Breast epithelium (tissue), 4 donors: ENCODE results near the gene YBX1. TPM values are rescaled to one million over a fixed set of nuclear protein-coding genes. Genes with fewer than 3 reads are reported as not detected.

ENCODE experiments used
- DNase-seq, 2 donors: peaks; one replicate each; pipeline ENCODE4 v3.0.0-alpha.2; 2019; ENCODE audit warnings: low spot score in 2 of 2
- H3K27ac ChIP-seq, 2 donors: fragments of 200-600 bp; sonication (generic) in 1 of 2; one replicate each; pipeline ENCODE4 v1.5.1; 2016 to 2019; ENCODE audit warnings: mild to moderate bottlenecking in 1 of 2
- H3K27me3 ChIP-seq, 2 donors: fragments of 200-600 bp; sonication (generic) in 1 of 2; one replicate each; pipeline versions ENCODE4 v1.5.1 to v1.6.0; 2017 to 2019; ENCODE audit warnings: control low read depth in 1 of 2, mild to moderate bottlenecking in 1 of 2
- H3K36me3 ChIP-seq: fragments of 200-600 bp; one replicate; pipeline ENCODE4 v1.5.1; 2019
- H3K4me1 ChIP-seq, 2 donors: fragments of 200-600 bp; sonication (generic); one replicate each; pipeline ENCODE4 v1.5.1; 2016 to 2019; ENCODE audit warnings: control low read depth in 1 of 2
- H3K4me3 ChIP-seq, 3 donors: fragments of 200-600 bp; sonication (generic); 1 replicate in 2 of 3; 2 replicates in 1 of 3; pipeline ENCODE4 v1.5.1; 2016 to 2019; ENCODE audit warnings: mild to moderate bottlenecking in 3 of 3, moderate library complexity in 2 of 3
- H3K9me3 ChIP-seq, 2 donors: fragments of 200-600 bp; sonication (generic) in 1 of 2; one replicate each; pipeline ENCODE4 v1.5.1; 2016 to 2019; ENCODE audit warnings: control low read depth in 1 of 2
- CTCF ChIP-seq, 3 donors: fragments of 450-650 bp; IDR thresholded peaks; one replicate each; pipeline ENCODE4 v1.5.1; 2016 to 2017; ENCODE audit warnings: antibody characterized with exemption in 3 of 3, mild to moderate bottlenecking in 3 of 3, moderate library complexity in 3 of 3
- POLR2A ChIP-seq: fragments of 450-650 bp; IDR thresholded peaks from one replicate; pipeline ENCODE4 v1.6.1; 2016; ENCODE audit warnings: antibody characterized with exemption, mild to moderate bottlenecking, moderate library complexity
- POLR2AphosphoS5 ChIP-seq, 3 donors: sonication (generic); formaldehyde crosslinking; IDR thresholded peaks; one replicate each; pipeline ENCODE4 v1.6.1; 2017; ENCODE audit warnings: antibody characterized with exemption in 3 of 3
- intact Hi-C: fragments of 100-400 bp; cut with DNase I; formaldehyde crosslinking; loops from one replicate; pipeline ENCODE4 v1.15.1; 2023; ENCODE audit warnings: low total_unique reads
- total RNA-seq, 3 donors: library from RNA; depleted of rRNA; stranded (reverse); fragments of >200 nt; gene quantifications; one replicate each; pipeline ENCODE4 v1.1.0, GENCODE V29; 2016

YBX1 gene
- total RNA-seq, 3 donors from 2014 or later, result 332 to 694 (median 485) TPM

- no peak for DNase-seq
- H3K27ac ChIP-seq, result peak overlapping the region; percentile 40 to 78
- no peaks in the 10 kb centered on the region for H3K4me1 ChIP-seq
- no peaks in the 10 kb centered on the region for H3K9me3 ChIP-seq
- TF ChIP-seq POLR2AphosphoS5 (IDR thresholded peaks at IDR 0.05) (no peak), CTCF (IDR thresholded peaks at IDR 0.05) (no peak), POLR2A (no peak)
- intact Hi-C loops, result no loop called here
- no peaks in the 10 kb centered on the region for H3K36me3 ChIP-seq
- no peaks in the 10 kb centered on the region for H3K27me3 ChIP-seq
- no peak overlapping the region for H3K4me3 ChIP-seq
Measured at GRCh38 chr1:42740851-42741580, 58.8 kb downstream of the YBX1 start.

DNA sequence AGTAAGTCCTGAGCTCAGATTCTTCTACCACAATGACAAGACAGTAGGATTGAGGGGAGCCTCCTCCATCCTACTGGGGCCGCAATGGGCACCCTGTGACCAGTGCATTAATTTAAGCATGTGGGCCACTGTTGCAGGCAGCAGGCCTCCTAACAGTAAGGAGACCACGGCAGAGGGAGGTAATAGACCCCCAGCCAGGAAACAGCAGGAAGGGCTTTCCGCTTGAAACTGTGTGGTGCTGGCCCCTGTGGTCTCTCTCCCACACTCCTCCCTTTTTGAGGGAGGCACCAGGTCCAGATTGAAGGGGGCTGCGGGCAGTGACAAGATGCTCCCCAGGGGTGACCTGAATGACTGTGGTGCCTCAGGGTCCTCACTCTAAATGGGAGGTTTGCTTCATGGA lies 59.5 kb downstream of the YBX1 start:
- Histone ChIP-seq H3K4me3 (no peak overlapping the region), H3K4me1 (no peaks in the 10 kb centered on the region), H3K36me3 (no peaks in the 10 kb centered on the region), H3K27me3 (no peaks in the 10 kb centered on the region), H3K27ac (peak overlapping the region; percentile 36 to 78), H3K9me3 (no peaks in the 10 kb centered on the region)
- no peak for TF ChIP-seq CTCF (IDR thresholded peaks at IDR 0.05)
- DNase-seq, result no peak
- intact Hi-C loops, result no loop called here

- H3K36me3 ChIP-seq, result no peaks in the 10 kb centered on the region
- no peak overlapping the region for H3K4me3 ChIP-seq
- DNase-seq, result no peak
- peak overlapping the region; percentile 36 to 78 for H3K27ac ChIP-seq
- no peaks in the 10 kb centered on the region for H3K9me3 ChIP-seq
- H3K27me3 ChIP-seq, result no peaks in the 10 kb centered on the region
- intact Hi-C loops, result no loop called here
- no peaks in the 10 kb centered on the region for H3K4me1 ChIP-seq
- TF ChIP-seq POLR2A (no peak), POLR2AphosphoS5 (IDR thresholded peaks at IDR 0.05) (no peak), CTCF (IDR thresholded peaks at IDR 0.05) (no peak)
Measured at GRCh38 chr1:42742141-42742540, 59.9 kb downstream of the YBX1 start.

- Histone ChIP-seq H3K36me3 (no peaks in the 10 kb centered on the region), H3K4me3 (no peak overlapping the region), H3K27me3 (no peaks in the 10 kb centered on the region), H3K4me1 (no peaks in the 10 kb centered on the region), H3K9me3 (no peaks in the 10 kb centered on the region), H3K27ac (peak overlapping the region; percentile 31 to 78)
- intact Hi-C loops, result no loop called here
- DNase-seq, result no peak
- TF ChIP-seq POLR2A (no peak), POLR2AphosphoS5 (IDR thresholded peaks at IDR 0.05) (no peak), CTCF (IDR thresholded peaks at IDR 0.05) (no peak)
Measured at GRCh38 chr1:42742617-42743316, 60.5 kb downstream of the YBX1 start.
